GM06990 (cell line): Measurements from ENCODE around the gene SNRNP200.
A peak's percentile ranks its signal among the peaks of the same experiment; 100 is the strongest.

ENCODE experiments used
- DNase-seq: peaks from one replicate; pipeline ENCODE4 v3.0.0-alpha.2; 2011; ENCODE audit not compliant: insufficient read length; ENCODE audit errors: extremely low read depth
- H3K27me3 ChIP-seq: replicated peaks from 2 replicates; pipeline ENCODE4 v1.6.0; 2011; ENCODE audit warnings: low read length; ENCODE audit not compliant: control insufficient read depth, insufficient read depth
- H3K36me3 ChIP-seq: 2 replicates; pipeline ENCODE4 v1.5.1; 2011; ENCODE audit warnings: low read length; ENCODE audit not compliant: control insufficient read depth, insufficient read depth
- H3K4me3 ChIP-seq: replicated peaks from 2 replicates; pipeline ENCODE4 v1.5.1; 2011; ENCODE audit warnings: low read depth, mild to moderate bottlenecking, control low read depth, low read length
- TF ChIP-seq, protein P1 (sequence below): IDR thresholded peaks from 2 replicates; pipeline ENCODE4 v1.5.1; 2011; ENCODE audit warnings: low read length, control low read depth, mild to moderate bottlenecking, inconsistent platforms; ENCODE audit not compliant: insufficient read depth, poor library complexity, severe bottlenecking

The SNRNP200 gene

DNA sequence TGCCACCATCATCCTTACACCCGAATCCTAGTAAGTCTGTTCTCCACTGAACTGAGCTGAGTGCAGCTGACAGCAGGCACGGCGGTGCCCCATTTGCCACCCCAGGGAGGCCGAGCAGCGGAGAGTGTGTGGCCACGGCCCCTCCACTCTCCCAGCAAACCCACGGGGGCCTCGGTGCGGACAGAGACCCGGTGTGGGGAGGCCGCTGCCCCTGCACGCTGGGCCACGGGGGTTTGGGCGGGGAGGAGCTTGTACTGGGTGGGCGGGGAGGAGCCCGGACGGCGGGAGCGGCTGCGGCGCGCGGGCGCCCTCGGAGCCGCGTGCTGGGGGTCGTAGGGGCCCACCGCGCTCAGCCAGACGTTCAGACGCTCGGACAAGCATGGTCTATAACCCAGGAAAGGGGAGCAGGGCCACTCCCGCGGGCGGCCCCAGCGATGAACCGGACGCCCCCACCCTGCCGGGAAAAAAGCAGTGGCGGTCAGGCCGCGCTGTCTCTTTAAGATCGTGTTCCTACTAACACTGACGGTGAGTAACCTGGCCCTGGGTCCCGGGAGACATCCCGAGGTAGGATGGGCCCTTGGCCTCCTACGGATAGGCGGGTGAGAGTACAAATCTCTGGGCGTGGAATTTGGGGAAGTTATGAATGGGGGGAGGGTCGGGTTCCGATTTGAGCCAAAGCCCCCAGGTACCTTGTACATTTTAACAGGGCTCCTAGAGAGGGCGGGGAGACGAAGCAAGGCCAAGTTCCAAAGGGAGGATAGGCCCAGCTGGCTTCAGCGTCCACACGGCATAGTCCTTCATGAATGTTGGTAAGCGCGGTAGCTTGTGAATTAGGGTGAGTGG is 19.9 kb upstream of the SNRNP200 start, which contains the start of gene ITPRIPL1:
TSS of gene ITPRIPL1 (plus strand) at position 277 of the 843 bp plus-strand sequence. CDS start at position 800, 523 bp downstream.
- Histone ChIP-seq H3K4me3 (peak within 1 kb of the TSS; percentile 75), H3K27me3 (no peaks in the 10 kb centered on the region), H3K36me3 (peaks cover 2% of the 10 kb centered on the region)
- TF ChIP-seq, protein P1, sequence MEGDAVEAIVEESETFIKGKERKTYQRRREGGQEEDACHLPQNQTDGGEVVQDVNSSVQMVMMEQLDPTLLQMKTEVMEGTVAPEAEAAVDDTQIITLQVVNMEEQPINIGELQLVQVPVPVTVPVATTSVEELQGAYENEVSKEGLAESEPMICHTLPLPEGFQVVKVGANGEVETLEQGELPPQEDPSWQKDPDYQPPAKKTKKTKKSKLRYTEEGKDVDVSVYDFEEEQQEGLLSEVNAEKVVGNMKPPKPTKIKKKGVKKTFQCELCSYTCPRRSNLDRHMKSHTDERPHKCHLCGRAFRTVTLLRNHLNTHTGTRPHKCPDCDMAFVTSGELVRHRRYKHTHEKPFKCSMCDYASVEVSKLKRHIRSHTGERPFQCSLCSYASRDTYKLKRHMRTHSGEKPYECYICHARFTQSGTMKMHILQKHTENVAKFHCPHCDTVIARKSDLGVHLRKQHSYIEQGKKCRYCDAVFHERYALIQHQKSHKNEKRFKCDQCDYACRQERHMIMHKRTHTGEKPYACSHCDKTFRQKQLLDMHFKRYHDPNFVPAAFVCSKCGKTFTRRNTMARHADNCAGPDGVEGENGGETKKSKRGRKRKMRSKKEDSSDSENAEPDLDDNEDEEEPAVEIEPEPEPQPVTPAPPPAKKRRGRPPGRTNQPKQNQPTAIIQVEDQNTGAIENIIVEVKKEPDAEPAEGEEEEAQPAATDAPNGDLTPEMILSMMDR, result no peak
- peak; percentile 64 for DNase-seq

DNA sequence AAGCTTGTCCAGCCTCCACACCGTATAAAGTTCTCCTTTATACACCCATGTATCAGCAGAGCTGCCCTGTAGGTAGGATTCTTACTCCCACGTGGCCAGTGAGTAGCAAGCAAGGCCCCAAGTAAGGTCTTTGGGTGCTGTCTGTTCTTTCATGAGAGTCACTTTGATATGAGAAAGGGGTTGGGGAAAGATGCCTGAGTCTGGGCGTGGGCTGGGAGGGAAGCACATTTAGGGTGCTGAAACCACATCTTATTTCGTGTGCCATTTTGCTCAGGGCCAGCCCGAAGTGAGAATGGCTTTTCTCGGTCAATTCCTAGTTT is 19.3 kb upstream of the SNRNP200 start:
- Histone ChIP-seq H3K4me3 (peak overlapping the region; percentile 75), H3K27me3 (no peaks in the 10 kb centered on the region), H3K36me3 (peaks cover 2% of the 10 kb centered on the region)
- TF ChIP-seq, protein P1, result no peak
- DNase-seq, result no peak

DNA sequence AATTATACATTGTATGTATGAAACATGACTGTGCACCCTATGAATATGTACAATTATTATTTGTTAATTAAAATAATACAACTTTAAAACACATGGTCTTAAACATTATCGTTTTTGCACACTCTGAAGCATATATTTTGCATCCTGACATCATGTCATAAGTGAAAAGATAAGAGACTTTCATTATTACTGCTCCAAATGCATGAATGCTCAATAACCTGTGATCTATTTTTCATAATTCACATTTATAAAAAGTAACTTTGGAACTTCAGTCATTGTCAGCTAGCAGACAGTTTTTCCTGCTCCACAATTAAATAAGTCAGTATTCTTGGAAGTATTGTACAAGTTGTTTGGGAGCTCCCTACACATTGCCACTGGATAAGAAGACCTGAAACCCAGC is 18.5 kb upstream of the SNRNP200 start:
- H3K4me3 ChIP-seq, result no peak overlapping the region
- H3K36me3 ChIP-seq, result peaks cover 2% of the 10 kb centered on the region
- H3K27me3 ChIP-seq, result no peaks in the 10 kb centered on the region
- TF ChIP-seq, protein P1, result no peak
- DNase-seq, result no peak

DNA sequence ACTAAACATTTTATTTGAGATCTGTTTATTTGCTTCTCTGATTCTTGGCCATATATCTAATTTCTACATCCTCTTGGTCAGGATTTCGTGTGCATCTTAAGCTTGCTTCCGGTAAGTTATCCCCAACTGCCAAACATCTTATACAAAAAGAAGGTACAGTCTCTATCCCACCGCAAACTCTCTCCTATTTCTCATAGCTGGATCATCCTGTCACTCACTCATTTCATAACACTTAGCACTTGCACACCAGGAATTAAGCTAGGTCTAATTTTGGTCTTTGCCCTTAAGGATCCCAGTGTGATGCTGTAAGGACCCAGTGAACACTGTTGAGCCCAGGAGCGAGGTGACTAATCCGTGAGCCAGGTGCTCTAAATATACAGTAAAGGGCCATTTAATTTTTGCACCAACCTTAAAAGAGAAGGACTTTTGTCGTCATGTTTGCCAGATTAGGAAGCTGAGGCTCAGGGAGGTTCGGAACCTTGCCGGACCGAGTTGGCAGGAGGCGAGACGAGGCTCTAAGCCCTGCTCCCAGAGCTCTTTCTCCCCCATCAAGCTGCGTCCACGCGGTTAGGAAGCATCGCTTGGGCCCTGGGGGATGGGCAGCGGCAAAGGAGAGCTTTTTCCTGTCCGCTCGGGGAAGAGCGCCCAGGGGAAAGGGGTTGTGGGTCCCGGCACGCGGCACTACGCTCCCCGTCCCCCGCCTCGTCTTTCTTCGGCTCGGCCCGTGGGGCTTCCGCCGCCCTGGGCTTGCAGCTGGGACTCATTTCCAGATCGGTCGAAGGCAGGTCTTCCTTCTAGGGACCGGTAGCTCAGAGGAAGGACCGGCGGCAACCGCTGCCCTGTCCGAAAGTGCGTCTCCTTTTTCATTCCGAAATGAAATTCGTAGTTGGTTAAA is 15.6 kb upstream of the SNRNP200 start:
- H3K27me3 ChIP-seq, result no peaks in the 10 kb centered on the region
- TF ChIP-seq, protein P1, result no peak
- DNase-seq, result no peak
- H3K36me3 ChIP-seq, result no peaks in the 10 kb centered on the region
- H3K4me3 ChIP-seq, result peak overlapping the region; percentile 84

DNA sequence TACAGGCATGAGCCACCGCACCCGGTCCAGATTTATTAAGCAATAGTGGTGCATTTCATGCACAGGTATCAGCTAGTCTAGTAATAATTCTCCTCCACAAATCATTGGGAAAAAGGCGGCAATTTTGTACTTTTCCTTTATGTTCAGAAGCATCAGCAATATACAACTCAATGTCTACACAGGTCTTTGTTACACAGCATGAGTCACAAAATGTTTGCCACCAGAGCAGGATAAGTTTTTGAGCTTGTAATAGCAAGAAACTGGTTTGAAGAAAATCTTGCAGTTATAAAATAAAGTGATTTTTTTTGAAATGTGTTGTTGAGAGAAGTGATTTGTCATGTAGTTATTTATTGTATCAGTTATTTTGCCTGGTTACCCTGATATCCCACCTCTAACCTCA is 15.0 kb upstream of the SNRNP200 start:
- peak overlapping the region; percentile 84 for H3K4me3 ChIP-seq
- TF ChIP-seq, protein P1, result no peak
- H3K36me3 ChIP-seq, result no peaks in the 10 kb centered on the region
- no peak for DNase-seq
- no peaks in the 10 kb centered on the region for H3K27me3 ChIP-seq
